GM19351 (cell line): ENCODE data around the gene CNIH2.
"Not testable (repeated sequence)": the region's sequence is repeated elsewhere in the genome, so short reads cannot be mapped to it uniquely, and the experiment has no call there.

Experiments
- ATAC-seq: cut with Tn5 transposase; IDR thresholded peaks from one replicate; pipeline ENCODE4 v1.9.1; 2021; ENCODE audit warnings: mild to moderate bottlenecking, moderate library complexity; ENCODE audit not compliant: unreplicated experiment

CNIH2 gene

GRCh38 chr11:66289548-66290329, 11.8 kb downstream of the CNIH2 start:
- peak; percentile 34 for ATAC-seq

DNA sequence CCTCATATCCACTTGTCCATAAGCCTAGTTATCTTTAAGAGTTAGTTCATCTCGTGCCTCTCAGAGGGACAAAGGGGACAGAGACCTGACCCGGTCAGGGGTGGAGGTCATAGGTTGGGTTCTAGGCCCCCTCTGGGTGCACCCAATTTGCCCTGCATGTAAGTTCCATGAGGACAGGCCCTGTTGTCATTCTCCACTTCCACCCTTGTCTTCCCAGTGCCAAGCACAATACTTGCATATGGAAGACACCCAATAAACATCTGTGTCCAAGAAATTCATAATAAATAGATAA, 12.3 kb downstream of the CNIH2 start:
- ATAC-seq: no peak

GRCh38 chr11:66291303-66291705, 13.3 kb downstream of the CNIH2 start:
- no peak for ATAC-seq

GRCh38 chr11:66291706-66292542, 13.9 kb downstream of the CNIH2 start, which contains the start of gene TMEM151A:
Gene TMEM151A (plus strand): TSS chr11:66291894. CDS start chr11:66292014, 120 bp downstream.
- ATAC-seq: no peak

- no peak for ATAC-seq
Observed at GRCh38 chr11:66292543-66293332, 14.8 kb downstream of the CNIH2 start.

GRCh38 chr11:66293352-66293751, 15.4 kb downstream of the CNIH2 start:
- no peak for ATAC-seq

DNA sequence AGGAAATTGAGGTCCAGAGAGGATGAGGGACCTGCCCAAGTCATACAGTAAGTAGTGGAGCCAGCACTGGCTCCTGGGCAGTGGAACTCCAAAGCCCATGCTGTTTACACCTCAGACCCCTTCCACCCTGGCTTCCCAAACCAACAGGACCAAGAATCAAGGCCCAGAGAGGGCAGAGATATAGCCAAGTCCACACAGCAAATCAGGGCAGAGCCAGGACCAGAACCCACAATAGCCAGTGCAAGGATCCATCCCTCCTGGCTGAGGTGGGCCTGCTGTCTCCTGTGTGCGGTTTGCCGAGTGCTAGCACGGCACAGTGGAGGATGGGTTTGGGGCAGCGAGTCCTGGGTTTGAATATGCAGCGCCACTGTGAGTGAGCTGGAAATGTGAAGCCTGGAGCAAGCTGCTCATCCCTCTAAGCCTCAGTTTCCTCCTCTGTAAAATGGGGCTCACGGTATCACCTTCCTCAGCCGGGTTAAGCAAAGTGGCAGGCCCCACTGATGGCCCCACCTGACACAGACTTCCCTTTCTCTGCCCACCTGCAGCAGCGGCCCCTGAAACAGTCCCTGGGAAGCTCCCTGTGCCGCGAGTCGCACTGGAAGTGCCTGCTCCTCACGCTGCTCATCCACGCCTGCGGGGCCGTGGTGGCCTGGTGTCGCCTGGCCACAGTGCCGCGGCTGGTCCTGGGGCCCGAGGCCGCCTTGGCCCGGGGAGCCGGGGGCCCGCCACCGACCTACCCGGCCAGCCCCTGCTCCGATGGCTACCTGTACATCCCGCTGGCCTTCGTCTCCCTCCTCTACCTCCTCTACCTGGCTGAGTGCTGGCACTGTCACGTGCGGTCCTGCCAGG, 16.0 kb downstream of the CNIH2 start:
- ATAC-seq: no peak

DNA sequence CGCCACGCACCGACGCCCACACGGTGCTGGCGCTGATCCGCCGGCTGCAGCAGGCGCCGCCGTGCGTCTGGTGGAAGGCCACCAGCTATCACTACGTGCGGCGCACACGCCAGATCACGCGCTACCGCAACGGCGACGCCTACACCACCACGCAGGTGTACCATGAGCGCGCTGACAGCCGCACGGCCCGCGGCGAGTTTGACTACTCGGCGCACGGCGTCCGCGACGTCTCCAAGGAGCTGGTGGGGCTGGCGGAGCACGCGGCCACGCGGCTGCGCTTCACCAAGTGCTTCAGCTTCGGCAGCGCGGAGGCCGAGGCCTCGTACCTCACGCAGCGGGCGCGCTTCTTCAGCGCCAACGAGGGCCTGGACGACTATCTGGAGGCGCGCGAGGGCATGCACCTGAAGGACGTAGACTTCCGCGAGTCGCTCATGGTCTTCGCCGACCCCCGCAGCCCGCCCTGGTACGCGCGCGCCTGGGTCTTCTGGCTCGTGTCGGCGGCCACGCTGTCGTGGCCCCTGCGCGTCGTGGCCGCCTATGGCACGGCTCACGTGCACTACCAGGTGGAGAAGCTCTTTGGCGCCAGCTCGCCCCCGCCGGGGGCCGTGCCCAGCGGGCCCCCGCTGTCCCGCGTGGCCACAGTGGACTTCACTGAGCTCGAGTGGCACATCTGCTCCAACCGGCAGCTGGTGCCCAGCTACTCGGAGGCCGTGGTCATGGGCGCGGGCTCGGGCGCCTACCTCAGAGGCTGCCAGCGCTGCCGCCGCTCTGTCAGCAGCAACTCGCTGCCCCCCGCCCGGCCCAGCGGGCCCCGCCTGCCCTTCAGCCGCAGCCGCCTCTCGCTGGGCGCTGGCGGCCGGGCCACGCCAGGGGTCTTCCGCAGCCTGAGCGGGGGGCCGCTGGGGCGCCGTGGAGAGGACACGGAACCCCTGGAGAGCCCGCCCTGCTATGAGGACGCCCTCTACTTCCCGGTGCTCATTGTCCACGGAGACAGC, 16.9 kb downstream of the CNIH2 start:
- ATAC-seq: no peak

DNA sequence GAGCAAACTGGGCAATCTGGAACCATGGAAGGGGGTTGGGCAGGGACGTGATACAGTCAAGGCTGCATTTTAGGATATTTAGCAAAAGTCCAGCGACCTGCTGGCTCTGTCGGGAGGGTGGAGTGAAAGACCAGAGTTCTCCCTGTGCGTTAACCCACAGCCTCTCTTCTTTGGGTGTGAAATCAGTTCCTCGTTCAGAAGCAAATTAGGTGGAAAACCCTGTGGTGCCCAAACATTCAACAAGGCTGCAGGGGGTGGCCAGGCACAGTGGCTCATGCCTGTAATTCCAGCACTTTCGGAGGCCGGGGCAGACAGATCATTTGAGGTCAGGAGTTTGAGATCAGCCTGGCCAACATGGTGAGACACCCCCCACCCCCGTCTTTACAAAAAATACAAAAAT, 19.6 kb downstream of the CNIH2 start:
- no peak for ATAC-seq

DNA sequence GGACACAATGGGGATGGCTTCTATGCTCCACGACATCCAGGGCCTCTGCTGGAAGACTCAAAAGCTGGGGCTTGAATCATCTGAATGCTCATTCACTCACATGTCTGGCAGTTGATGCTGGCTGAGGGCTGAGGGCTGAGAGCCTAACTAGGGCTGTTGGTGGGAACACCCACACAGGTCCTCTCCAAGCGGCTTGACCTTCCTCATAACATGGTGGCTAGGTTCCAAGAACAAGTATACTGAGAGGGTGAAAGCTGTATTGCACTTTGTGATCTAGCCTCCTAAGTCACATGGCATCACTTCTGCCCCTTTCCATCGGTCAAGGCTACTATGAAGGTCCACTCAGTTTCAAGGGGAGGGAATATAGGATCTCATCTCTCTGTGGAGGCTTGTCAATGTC, 21.2 kb downstream of the CNIH2 start:
- no peak for ATAC-seq

GRCh38 chr11:66302656-66303055, 24.7 kb downstream of the CNIH2 start:
- ATAC-seq: no peak

- ATAC-seq: no peak
Observed at GRCh38 chr11:66309475-66309874, 31.5 kb downstream of the CNIH2 start.

DNA sequence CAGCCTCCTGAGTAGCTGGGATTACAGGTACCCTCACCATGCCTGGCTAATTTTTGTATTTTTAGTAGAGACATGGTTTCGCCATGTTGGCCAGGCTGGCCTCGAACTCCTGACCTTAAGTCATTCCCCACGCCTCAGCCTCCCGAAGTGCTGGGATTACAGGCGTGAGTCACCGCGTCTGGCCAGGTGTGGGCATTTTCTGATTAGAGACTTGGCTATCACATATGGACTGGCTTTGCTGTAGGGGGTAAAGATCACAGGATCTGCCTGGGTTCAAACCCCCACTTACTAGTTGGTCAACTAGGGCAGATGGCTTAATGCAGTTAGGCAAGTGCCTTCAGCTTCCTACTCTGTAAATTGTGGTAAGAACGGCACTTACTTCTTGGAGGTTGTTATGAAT, 32.3 kb downstream of the CNIH2 start:
- ATAC-seq: no peak

GRCh38 chr11:66310803-66311440, 32.9 kb downstream of the CNIH2 start:
- not testable (repeated sequence) for ATAC-seq

DNA sequence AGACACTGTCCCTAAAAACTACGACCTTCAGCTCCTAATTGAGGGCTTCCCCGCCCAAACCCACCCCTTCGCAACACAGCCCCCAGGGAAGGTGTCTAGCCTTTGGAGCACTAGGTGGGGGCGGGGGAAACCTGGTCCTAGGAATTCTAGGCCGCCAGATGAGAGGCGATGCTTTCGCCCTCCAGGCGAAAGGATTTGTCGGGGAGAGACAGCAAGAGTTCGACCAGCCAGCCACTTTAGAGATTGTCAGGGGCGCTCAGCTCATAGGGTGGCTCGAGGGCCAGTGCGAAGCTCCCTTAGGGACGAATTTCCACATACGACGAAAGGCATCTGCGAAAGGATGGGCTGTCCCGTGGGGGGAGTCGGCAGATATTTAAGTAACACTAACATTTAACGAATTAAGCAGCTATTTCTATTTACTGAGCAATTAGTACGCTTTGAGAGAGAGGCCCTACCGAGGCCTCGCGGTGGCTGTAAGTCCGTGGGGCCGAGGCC, 33.5 kb downstream of the CNIH2 start:
- no peak for ATAC-seq

DNA sequence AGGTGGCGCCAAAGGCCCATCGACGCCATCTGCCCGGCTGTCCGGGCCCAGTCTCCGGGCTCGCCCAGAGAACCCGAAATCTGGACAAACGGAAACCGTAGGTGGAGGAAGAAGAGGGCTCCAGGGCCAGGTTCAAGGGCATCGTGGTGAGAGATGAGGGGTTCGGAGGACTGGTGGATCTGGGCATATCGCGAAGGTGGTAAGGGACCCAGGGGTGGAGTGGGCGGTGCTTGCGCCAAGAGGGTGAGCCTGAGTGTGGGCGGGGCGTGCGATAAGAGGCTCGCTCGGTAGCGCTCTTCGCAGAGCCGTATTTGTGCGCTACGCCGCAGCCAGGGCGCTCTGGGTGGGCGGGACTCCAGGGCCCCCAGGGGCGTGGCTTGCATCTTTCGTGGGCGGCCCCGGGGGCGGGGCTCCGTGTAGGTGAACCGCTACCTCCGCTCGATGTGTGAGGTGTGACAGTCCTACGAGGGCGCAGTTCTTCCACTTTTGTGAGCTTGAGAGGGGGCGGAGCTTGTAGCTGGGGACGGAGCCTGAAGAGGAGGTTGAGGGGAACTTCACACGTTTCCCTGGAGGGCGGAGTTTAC, 34.1 kb downstream of the CNIH2 start:
- peak; percentile 60 for ATAC-seq

DNA sequence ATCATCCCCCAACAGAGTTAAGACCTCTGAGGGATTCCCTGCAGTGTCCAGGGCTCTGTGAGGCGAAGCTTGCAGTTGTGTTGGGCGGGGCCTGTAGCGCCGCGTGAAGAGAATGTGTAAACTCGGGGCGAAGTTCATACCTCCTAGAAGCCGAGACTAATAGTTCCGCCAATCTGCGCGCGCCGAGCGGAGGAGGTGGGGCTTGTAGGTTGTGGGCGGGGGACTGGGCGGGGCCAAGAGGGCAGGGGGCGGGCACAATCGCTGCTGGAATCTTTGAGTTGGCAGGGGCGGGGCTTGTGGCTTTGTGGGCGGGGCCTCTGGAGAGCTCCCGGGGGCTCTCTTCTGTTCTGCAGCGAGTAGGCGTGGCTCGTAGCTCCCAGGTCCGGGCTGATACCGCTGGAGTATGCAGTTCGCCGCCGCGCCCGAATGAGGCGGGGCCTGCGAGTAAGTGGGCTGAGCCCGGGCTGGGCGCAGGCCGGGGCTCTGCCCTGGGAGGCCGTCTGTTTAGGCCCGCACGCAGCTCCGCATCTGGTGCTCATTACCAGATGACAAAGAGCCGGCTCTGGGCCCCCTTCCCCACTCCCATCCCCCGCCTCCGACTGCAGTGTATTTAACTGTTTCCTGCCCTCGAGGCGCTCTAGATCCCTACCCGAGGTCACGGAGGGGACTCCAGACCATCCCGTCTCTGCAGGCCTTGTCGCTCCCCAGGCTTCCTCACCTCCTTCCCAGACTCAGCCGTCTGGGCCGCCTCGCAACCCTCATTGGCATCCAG, 34.8 kb downstream of the CNIH2 start:
- ATAC-seq: peak; percentile 81
